HCT116 (cell line): Measurements from ENCODE around the gene PIGL. TPM values are rescaled to one million over a fixed set of nuclear protein-coding genes. Genes with fewer than 3 reads are reported as not detected.

Experiments used
- ATAC-seq: fragments of 200-7000 bp; cut with Tn5 transposase; 2 replicates; pipeline ENCODE4 v1.9.1; 2020; ENCODE audit warnings: mild to moderate bottlenecking, moderate library complexity
- BruUV-seq: library from RNA; stranded (reverse); fragments of 400-500 nt; replicated peaks from 2 replicates; lab custom pipeline; 2021; lab: Mats Ljungman, UMichigan
- CTCF ChIA-PET: fragments of 300-600 bp; sonication (Branson Sonifier 250); formaldehyde crosslinking; loops from one replicate; lab custom pipeline; 2021; ENCODE audit warnings: antibody characterized with exemption; lab: Charles Lee
- POLR2A ChIA-PET: fragments of 300-600, 350-600 bp; sonication (Branson Sonifier 250); formaldehyde crosslinking; loops from one replicate; lab custom pipeline; 2021; ENCODE audit warnings: antibody characterized with exemption; lab: Charles Lee
- RAD21 ChIA-PET, 2 experiments: fragments of 300-600 bp; sonication (Branson Sonifier 250); formaldehyde crosslinking; loops; one replicate each; lab custom pipeline; 2023; ENCODE audit warnings: low total read pairs in 2 of 2; ENCODE audit not compliant: uncharacterized antibody in 2 of 2, unreplicated experiment in 2 of 2, low non-redundant PET in 1 of 2; lab: Charles Lee
- DNase-seq: peaks from one replicate; pipeline ENCODE4 v3.0.0-alpha.2; 2010; ENCODE audit warnings: low read depth, low spot score
- H2AFZ ChIP-seq: fragments of 200-600 bp; shearing (Covaris generic), sonication (generic); 2 replicates; pipeline ENCODE4 v1.6.1; 2017; ENCODE audit warnings: low read depth, mixed run types, mixed read lengths, antibody characterized with exemption, low read length; ENCODE audit not compliant: poor library complexity, severe bottlenecking
- H3K27ac ChIP-seq: 2 replicates; pipeline ENCODE4 v1.5.1; 2012; ENCODE audit warnings: low read depth, low read length
- H3K27me3 ChIP-seq: fragments of 200-600 bp; sonication (generic); 2 replicates; pipeline ENCODE4 v1.6.1; 2016; ENCODE audit warnings: mixed run types, low read length, mixed read lengths; ENCODE audit not compliant: insufficient read depth
- H3K36me3 ChIP-seq, 2 experiments: fragments of 200-500 bp in 1 of 2; fragments of 200-600 bp in 1 of 2; sonication (Bioruptor generic) in 1 of 2; sonication (generic) in 1 of 2; 2 replicates each; pipeline versions ENCODE4 v1.5.1 to v1.6.1; 2014 to 2016; ENCODE audit warnings: low read length in 2 of 2, inconsistent platforms in 1 of 2, mixed read lengths in 1 of 2, mixed run types in 1 of 2; ENCODE audit not compliant: insufficient read depth in 2 of 2, control insufficient read depth in 1 of 2
- H3K4me1 ChIP-seq, 2 experiments: fragments of 200-600 bp in 1 of 2; sonication (generic) in 1 of 2; 2 replicates each; pipeline versions ENCODE4 v1.5.1 to v1.6.1; 2012 to 2017; ENCODE audit warnings: low read length in 2 of 2, inconsistent platforms in 1 of 2, mild to moderate bottlenecking in 1 of 2, mixed read lengths in 1 of 2, mixed run types in 1 of 2, moderate library complexity in 1 of 2; ENCODE audit not compliant: insufficient read depth in 2 of 2, control insufficient read depth in 1 of 2
- H3K4me2 ChIP-seq: fragments of 200-600 bp; sonication (generic); 2 replicates; pipeline ENCODE4 v1.6.1; 2017; ENCODE audit warnings: mixed run types, low read length, mixed read lengths
- H3K4me3 ChIP-seq, 2 experiments: fragments of 200-600 bp in 1 of 2; sonication (generic) in 1 of 2; replicated peaks in 1 of 2; 2 replicates each; pipeline ENCODE4 v1.5.1; 2011 to 2016; ENCODE audit warnings: low read length in 2 of 2, control low read depth in 1 of 2, low read depth in 1 of 2, mild to moderate bottlenecking in 1 of 2, mixed read lengths in 1 of 2, mixed run types in 1 of 2
- H3K79me2 ChIP-seq: fragments of 200-600 bp; sonication (generic); 2 replicates; pipeline ENCODE4 v1.6.1; 2017; ENCODE audit warnings: mild to moderate bottlenecking, mixed run types, low read length, moderate library complexity, mixed read lengths; ENCODE audit not compliant: insufficient read depth
- H3K9ac ChIP-seq: fragments of 200-600 bp; sonication (generic); 2 replicates; pipeline ENCODE4 v1.6.1; 2016; ENCODE audit warnings: low read length, mixed read lengths
- H3K9me2 ChIP-seq: fragments of 200-600 bp; sonication (generic), shearing (Covaris generic); 2 replicates; pipeline ENCODE4 v1.6.1; 2017; ENCODE audit warnings: mixed run types, mild to moderate bottlenecking, moderate library complexity; ENCODE audit not compliant: insufficient read depth
- H3K9me3 ChIP-seq, 2 experiments: fragments of 200-500 bp in 1 of 2; fragments of 200-600 bp in 1 of 2; sonication (Bioruptor generic) in 1 of 2; sonication (generic) in 1 of 2; 2 replicates each; pipeline ENCODE4 v1.6.1; 2014 to 2017; ENCODE audit warnings: low read length in 2 of 2, mixed read lengths in 2 of 2, inconsistent platforms in 1 of 2, low read depth in 1 of 2, mild to moderate bottlenecking in 1 of 2, mixed run types in 1 of 2, moderate library complexity in 1 of 2; ENCODE audit not compliant: control insufficient read depth in 1 of 2, insufficient read depth in 1 of 2
- H4K20me1 ChIP-seq: fragments of 200-600 bp; sonication (generic), shearing (Covaris generic); 2 replicates; pipeline ENCODE4 v1.6.1; 2017; ENCODE audit warnings: mixed run types, mild to moderate bottlenecking, moderate library complexity; ENCODE audit not compliant: insufficient read depth
- CEBPB ChIP-seq: IDR thresholded peaks from 2 replicates; pipeline ENCODE4 v1.6.1; 2012; ENCODE audit warnings: low read depth
- EZH2phosphoT487 ChIP-seq: fragments of 200-600 bp; IDR thresholded peaks from 2 replicates; pipeline ENCODE4 v1.6.1; 2018; ENCODE audit warnings: antibody characterized with exemption, borderline replicate concordance
- FOSL1 ChIP-seq: IDR thresholded peaks from 2 replicates; pipeline ENCODE4 v1.6.1; 2012; ENCODE audit warnings: low read depth
- SRF ChIP-seq: IDR thresholded peaks from 2 replicates; pipeline ENCODE4 v1.6.1; 2012; ENCODE audit warnings: low read depth
- TCF7L2 ChIP-seq: IDR thresholded peaks from 2 replicates; pipeline ENCODE4 v1.7.0; 2011; ENCODE audit warnings: borderline replicate concordance, inconsistent platforms; ENCODE audit not compliant: insufficient read depth, insufficient read length; ENCODE audit errors: extremely low read depth
- intact Hi-C: fragments of 100-400 bp; cut with micrococcal nuclease; formaldehyde crosslinking; loops from 2 replicates; pipeline ENCODE4 v1.10.0; 2022
- microRNA counts: library from miRNA; unstranded; fragments of <30 nt; microRNA quantifications from one replicate; lab custom pipeline; 2015
- microRNA-seq: library from miRNA; unstranded; fragments of <30 nt; microRNA quantifications from one replicate; pipeline ENCODE4, GENCODE V29; 2016; ENCODE audit warnings: borderline number of aligned reads
- total RNA-seq: library from RNA; stranded (reverse); gene quantifications from one replicate; pipeline ENCODE4 v1.2.1, GENCODE V29; 2021; ENCODE audit not compliant: unreplicated experiment

PIGL gene
- total RNA-seq, 1 experiment from 2014 or later: 36.8 TPM

DNA sequence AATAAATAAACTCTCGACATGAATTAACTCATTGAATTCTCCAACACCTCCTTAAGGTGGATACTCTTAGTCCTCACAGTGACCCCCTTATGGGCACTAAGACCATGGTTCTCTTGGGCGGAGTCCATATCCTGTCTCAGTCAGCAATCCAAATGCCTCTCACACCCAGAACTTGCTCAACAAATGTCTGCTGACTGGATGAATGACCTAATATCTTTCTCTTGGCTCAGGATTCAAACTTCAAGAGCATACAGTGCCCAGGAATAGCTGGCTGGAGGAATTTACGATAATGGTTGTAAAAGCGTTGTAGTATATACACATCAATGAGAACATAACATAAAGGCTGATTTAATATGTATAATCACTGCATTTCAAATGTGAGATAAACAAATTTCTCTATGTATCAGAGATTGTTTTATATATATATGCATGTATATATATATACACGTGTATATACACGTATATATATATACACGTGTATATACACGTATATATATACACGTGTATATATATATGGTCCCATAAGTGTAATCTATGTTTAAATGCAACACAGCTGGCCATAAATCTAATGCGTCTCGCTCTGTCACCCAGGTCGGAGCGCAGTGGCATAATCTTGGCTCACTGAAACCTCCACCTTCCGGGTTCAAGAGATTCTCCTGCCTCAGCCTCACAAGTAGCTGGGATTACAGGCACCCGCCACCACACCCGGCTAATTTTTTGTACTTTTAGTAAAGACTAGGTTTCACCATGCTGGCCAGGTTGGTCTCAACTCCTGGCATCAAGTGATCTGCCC lies 157.3 kb downstream of the PIGL start:
- Histone ChIP-seq H3K36me3 (no peaks in the 10 kb centered on the region), H2AFZ (no peak overlapping the region), H4K20me1 (no peaks in the 10 kb centered on the region), H3K27ac (no peak overlapping the region), H3K9ac (no peak overlapping the region), H3K9me3 (no peaks in the 10 kb centered on the region), H3K4me2 (no peak overlapping the region), H3K4me1 (peaks cover 0 to 13% of the 10 kb centered on the region in 2 experiments; a peak in 2 of 4 replicates), H3K4me3 (no peak overlapping the region), H3K79me2 (no peaks in the 10 kb centered on the region), H3K9me2 (no peaks in the 10 kb centered on the region), H3K27me3 (no peaks in the 10 kb centered on the region)
- TF ChIP-seq SRF (no peak), CEBPB (0 out of 2 replicates have a peak, but pooled peaks have one; percentile 15), TCF7L2 (no peak), EZH2phosphoT487 (no peak), FOSL1 (no peak)
- DNase-seq (no peak), ATAC-seq (no peak)
- POLR2A ChIA-PET: interaction anchor here (1.2 kb wide), 1 partner anchor 64 kb away, joined by 3 read pairs; no protein-coding TSS in a partner anchor
- RAD21 ChIA-PET: no interaction called here
- intact Hi-C loops: no loop called here
- CTCF ChIA-PET: interaction anchor here (0.8 to 1.6 kb wide), 2 partner anchors 8 to 11 kb away, joined by 3 to 7 read pairs; no protein-coding TSS in a partner anchor
- no TSS peak for BruUV-seq

MicroRNAs within 50 kb of the gene (microRNA counts, 767-probe panel; counts per million panel counts)
- microRNA hsa-miR-1288 (lab: Ali Mortazavi, UCI): not detected

Small RNA genes within 50 kb of the gene (microRNA-seq; reads per million reads assigned to microRNA genes)
- not detected for gene MIR1288

Other genes with a start within 250 kb of the PIGL start
- 33.5 TPM for gene ZSWIM7, start 217.5 kb upstream of the PIGL start, total RNA-seq
- 61.3 TPM for gene TTC19, start 217.4 kb upstream of the PIGL start, total RNA-seq
- gene NCOR1, start 1.7 kb upstream of the PIGL start, total RNA-seq: 43.7 TPM
- 84.7 TPM for gene CENPV, start 136.3 kb downstream of the PIGL start, total RNA-seq
- gene UBB, start 163.9 kb downstream of the PIGL start, total RNA-seq: 2,378 TPM
- gene TRPV2, start 198.4 kb downstream of the PIGL start, total RNA-seq: 2.7 TPM